HG03196 (cell line): ENCODE data around the gene SRC.
"Not testable (repeated sequence)": the region's sequence is repeated elsewhere in the genome, so short reads cannot be mapped to it uniquely, and the experiment has no call there.

Source experiments
- ATAC-seq: cut with Tn5 transposase; IDR thresholded peaks from one replicate; pipeline ENCODE4 v1.9.1; 2021; ENCODE audit not compliant: unreplicated experiment

SRC gene

GRCh38 chr20:37335642-37336368 is 10.1 kb upstream of the SRC start:
- ATAC-seq, result no peak

- peak; percentile 71 for ATAC-seq
These were observed 9.4 kb upstream of the SRC start for GRCh38 chr20:37336369-37337207.

- ATAC-seq, result peak; percentile 24
These were observed 8.5 kb upstream of the SRC start for GRCh38 chr20:37337208-37337991.

GRCh38 chr20:37338380-37338779 is 7.6 kb upstream of the SRC start:
- ATAC-seq, result not testable (repeated sequence)

- no peak for ATAC-seq
These were observed 6.7 kb upstream of the SRC start for GRCh38 chr20:37339208-37339607.

GRCh38 chr20:37339764-37340109 is 6.2 kb upstream of the SRC start:
- ATAC-seq, result not testable (repeated sequence)

- ATAC-seq, result no peak
These were observed 4.9 kb upstream of the SRC start for GRCh38 chr20:37340998-37341397.

GRCh38 chr20:37341632-37342031 is 4.3 kb upstream of the SRC start:
- no peak for ATAC-seq

- ATAC-seq, result no peak
These were observed 3.4 kb upstream of the SRC start for GRCh38 chr20:37342231-37343177.

- ATAC-seq, result no peak
These were observed 2.5 kb upstream of the SRC start for GRCh38 chr20:37343212-37343993.

GRCh38 chr20:37343994-37344355 is 2.0 kb upstream of the SRC start:
- no peak for ATAC-seq

- no peak for ATAC-seq
These were observed 1.2 kb upstream of the SRC start for GRCh38 chr20:37344506-37345338.

GRCh38 chr20:37346236-37346534 is 245 bp downstream of the SRC start:
- ATAC-seq, result no peak

GRCh38 chr20:37346535-37347346 is 801 bp downstream of the SRC start:
- ATAC-seq, result no peak

- no peak for ATAC-seq
These were observed 1.4 kb downstream of the SRC start for GRCh38 chr20:37347347-37347823.

GRCh38 chr20:37347891-37348791 is 2.2 kb downstream of the SRC start:
- no peak for ATAC-seq
